Mucosa of rectum (tissue), 2 donors: ENCODE data around the gene XPO6.

ENCODE experiments used
- H3K27ac ChIP-seq, 2 donors: one replicate each; pipeline ENCODE4 v1.7.0; 2013; ENCODE audit warnings: inconsistent platforms in 2 of 2, low read depth in 2 of 2, low read length in 2 of 2
- H3K27me3 ChIP-seq, 2 donors: one replicate each; pipeline ENCODE4 v1.7.0; 2013; ENCODE audit warnings: low read length in 2 of 2; ENCODE audit not compliant: control insufficient read depth in 2 of 2, insufficient read depth in 2 of 2
- H3K36me3 ChIP-seq, 2 donors: one replicate each; pipeline ENCODE4 v1.7.0; 2013; ENCODE audit warnings: low read length in 2 of 2; ENCODE audit not compliant: control insufficient read depth in 2 of 2, insufficient read depth in 2 of 2
- H3K4me1 ChIP-seq, 2 donors: one replicate each; pipeline ENCODE4 v1.7.0; 2013; ENCODE audit warnings: low read length in 2 of 2, mild to moderate bottlenecking in 1 of 2; ENCODE audit not compliant: control insufficient read depth in 2 of 2, insufficient read depth in 2 of 2
- H3K4me3 ChIP-seq, 2 donors: one replicate each; pipeline ENCODE4 v1.7.0; 2013; ENCODE audit warnings: low read length in 2 of 2
- H3K9ac ChIP-seq, 2 donors: one replicate each; pipeline ENCODE4 v1.7.0; 2013; ENCODE audit warnings: low read length in 2 of 2, low read depth in 1 of 2, mild to moderate bottlenecking in 1 of 2
- H3K9me3 ChIP-seq, 2 donors: one replicate each; pipeline ENCODE4 v1.7.0; 2013; ENCODE audit warnings: low read length in 2 of 2; ENCODE audit not compliant: control insufficient read depth in 2 of 2
- donor health status: healthy.
- donor health status: Normal muscosa, but diverticular disease.

The XPO6 gene

DNA sequence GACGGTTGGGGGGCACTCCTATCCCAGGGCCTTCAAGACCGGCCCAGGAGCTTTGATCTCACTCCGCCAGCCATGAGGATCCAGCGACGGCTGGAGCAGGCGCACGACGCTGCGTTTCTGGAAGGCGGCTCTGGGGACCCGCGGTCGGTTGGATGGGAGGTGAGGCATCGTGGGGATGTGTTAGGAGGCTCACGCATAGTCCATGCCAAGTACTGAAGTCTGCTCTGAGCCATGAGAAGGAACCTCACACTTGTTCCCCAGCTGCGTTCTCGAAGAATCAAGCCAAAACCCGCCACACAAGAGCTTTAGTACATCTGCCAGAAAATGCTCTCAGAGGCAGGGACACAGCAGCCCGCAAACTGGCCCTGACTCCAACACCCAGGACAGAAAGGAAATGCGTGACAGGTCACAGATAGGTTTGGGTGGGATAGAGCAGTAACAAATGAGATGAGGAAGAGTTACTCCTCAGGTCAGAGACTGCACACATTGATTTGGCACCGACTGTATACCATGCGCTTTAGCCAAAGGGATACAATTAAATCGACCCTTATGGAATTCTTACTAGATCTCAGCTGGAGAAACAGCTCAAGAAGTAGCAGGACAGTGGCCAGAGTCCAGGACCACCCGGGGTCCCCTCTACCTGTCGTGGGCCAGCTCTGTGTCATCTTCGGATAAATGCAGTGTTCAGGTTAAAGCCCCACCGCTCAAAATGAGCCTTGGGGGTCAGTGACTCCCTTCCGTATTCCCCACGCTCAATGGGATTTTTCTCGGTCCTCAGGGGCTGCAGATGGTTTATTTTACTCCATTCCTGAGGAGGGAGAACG is 141.6 kb downstream of the XPO6 start:
- H3K4me1 ChIP-seq: no peaks in the 10 kb centered on the region
- no peaks in the 10 kb centered on the region for H3K9me3 ChIP-seq
- no peak overlapping the region for H3K4me3 ChIP-seq
- H3K36me3 ChIP-seq: no peaks in the 10 kb centered on the region
- no peak overlapping the region for H3K9ac ChIP-seq
- no peaks in the 10 kb centered on the region for H3K27me3 ChIP-seq
- H3K27ac ChIP-seq: no peak overlapping the region

- Histone ChIP-seq H3K27me3 (peaks cover 7 to 11% of the 10 kb centered on the region in 2 donors), H3K4me3 (no peak overlapping the region), H3K36me3 (no peaks in the 10 kb centered on the region), H3K9me3 (no peaks in the 10 kb centered on the region), H3K9ac (no peak overlapping the region), H3K4me1 (no peaks in the 10 kb centered on the region), H3K27ac (no peak overlapping the region)
These were observed 142.8 kb downstream of the XPO6 start for GRCh38 chr16:28068976-28069375.

- Histone ChIP-seq H3K27me3 (peaks cover 9 to 13% of the 10 kb centered on the region in 2 donors), H3K36me3 (no peaks in the 10 kb centered on the region), H3K27ac (no peak overlapping the region), H3K9ac (no peak overlapping the region), H3K9me3 (no peaks in the 10 kb centered on the region), H3K4me3 (no peak overlapping the region), H3K4me1 (no peaks in the 10 kb centered on the region)
These were observed 144.0 kb downstream of the XPO6 start for GRCh38 chr16:28067604-28068379.

DNA sequence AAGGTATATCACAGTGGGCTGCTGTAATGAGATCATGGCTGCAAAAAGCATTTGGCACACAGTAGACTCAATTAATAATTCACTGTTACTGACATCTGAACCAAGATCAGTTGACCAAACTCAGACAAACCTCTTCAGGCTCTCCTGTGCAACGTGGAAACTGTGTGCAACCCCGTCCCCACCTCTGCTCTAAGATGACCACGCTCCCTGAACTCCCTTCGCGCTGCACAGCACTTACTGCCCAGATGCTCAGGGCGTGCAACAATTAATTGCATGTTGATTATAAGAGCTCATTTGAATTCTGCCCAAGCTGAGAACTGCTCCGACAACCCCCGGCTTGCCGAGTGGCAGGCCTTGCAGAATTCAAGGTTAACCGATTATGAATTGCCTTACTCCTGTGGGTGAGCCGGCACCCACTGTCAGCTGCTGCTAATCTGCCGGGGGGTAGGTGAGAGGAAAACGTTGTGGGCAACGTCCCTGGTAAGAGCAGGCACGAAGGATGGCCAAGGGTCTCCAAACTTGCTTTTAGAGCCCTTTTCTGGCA is 147.0 kb downstream of the XPO6 start:
- H3K36me3 ChIP-seq: no peaks in the 10 kb centered on the region
- H3K27me3 ChIP-seq: peaks cover 19 to 22% of the 10 kb centered on the region in 2 donors
- no peaks in the 10 kb centered on the region for H3K4me1 ChIP-seq
- no peaks in the 10 kb centered on the region for H3K9me3 ChIP-seq
- no peak overlapping the region for H3K9ac ChIP-seq
- H3K27ac ChIP-seq: no peak overlapping the region
- no peak overlapping the region for H3K4me3 ChIP-seq

DNA sequence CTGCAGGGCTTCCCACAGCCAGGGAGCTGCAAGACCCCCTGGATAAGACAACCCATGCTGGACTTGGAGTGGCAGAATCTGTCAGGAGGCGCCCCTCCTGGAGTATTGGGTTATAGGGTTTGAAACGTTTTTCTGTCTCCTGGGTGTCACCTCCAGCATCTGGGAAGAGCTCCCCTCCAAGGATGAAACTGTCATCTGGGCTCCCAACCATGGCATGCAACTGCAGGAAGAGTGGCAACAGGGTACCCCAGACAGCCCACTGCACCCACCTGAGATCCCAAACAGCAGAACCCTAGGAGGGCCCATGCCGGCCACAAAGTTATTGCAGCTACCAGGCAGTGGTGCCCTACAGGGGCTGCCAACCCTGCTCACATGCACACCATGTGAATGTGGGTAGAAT is 147.6 kb downstream of the XPO6 start:
- Histone ChIP-seq H3K27ac (no peak overlapping the region), H3K9me3 (no peaks in the 10 kb centered on the region), H3K4me1 (no peaks in the 10 kb centered on the region), H3K27me3 (peaks cover 19 to 22% of the 10 kb centered on the region in 2 donors), H3K36me3 (no peaks in the 10 kb centered on the region), H3K9ac (no peak overlapping the region), H3K4me3 (no peak overlapping the region)

- no peak within 1 kb of the TSS for H3K9ac ChIP-seq
- H3K27ac ChIP-seq: no peak within 1 kb of the TSS
- H3K4me1 ChIP-seq: no peaks in the 10 kb centered on the region
- H3K27me3 ChIP-seq: peaks cover 21 to 22% of the 10 kb centered on the region in 2 donors
- no peaks in the 10 kb centered on the region for H3K9me3 ChIP-seq
- no peak within 1 kb of the TSS for H3K4me3 ChIP-seq
- no peaks in the 10 kb centered on the region for H3K36me3 ChIP-seq
These were observed 148.1 kb downstream of the XPO6 start, which contains the start of gene GSG1L for GRCh38 chr16:28063591-28064061. Gene GSG1L (minus strand): TSS chr16:28063714. CDS start chr16:28063424, 290 bp downstream.

- H3K4me3 ChIP-seq: no peak overlapping the region
- no peaks in the 10 kb centered on the region for H3K9me3 ChIP-seq
- no peaks in the 10 kb centered on the region for H3K4me1 ChIP-seq
- H3K27me3 ChIP-seq: peaks cover 21 to 22% of the 10 kb centered on the region in 2 donors
- H3K36me3 ChIP-seq: no peaks in the 10 kb centered on the region
- H3K9ac ChIP-seq: no peak overlapping the region
- no peak overlapping the region for H3K27ac ChIP-seq
These were observed 148.8 kb downstream of the XPO6 start for GRCh38 chr16:28062847-28063521.

GRCh38 chr16:28062261-28062846 is 149.4 kb downstream of the XPO6 start:
- Histone ChIP-seq H3K9me3 (no peaks in the 10 kb centered on the region), H3K9ac (no peak overlapping the region), H3K4me1 (no peaks in the 10 kb centered on the region), H3K27ac (no peak overlapping the region), H3K36me3 (no peaks in the 10 kb centered on the region), H3K4me3 (no peak overlapping the region), H3K27me3 (peaks cover 21 to 22% of the 10 kb centered on the region in 2 donors)

DNA sequence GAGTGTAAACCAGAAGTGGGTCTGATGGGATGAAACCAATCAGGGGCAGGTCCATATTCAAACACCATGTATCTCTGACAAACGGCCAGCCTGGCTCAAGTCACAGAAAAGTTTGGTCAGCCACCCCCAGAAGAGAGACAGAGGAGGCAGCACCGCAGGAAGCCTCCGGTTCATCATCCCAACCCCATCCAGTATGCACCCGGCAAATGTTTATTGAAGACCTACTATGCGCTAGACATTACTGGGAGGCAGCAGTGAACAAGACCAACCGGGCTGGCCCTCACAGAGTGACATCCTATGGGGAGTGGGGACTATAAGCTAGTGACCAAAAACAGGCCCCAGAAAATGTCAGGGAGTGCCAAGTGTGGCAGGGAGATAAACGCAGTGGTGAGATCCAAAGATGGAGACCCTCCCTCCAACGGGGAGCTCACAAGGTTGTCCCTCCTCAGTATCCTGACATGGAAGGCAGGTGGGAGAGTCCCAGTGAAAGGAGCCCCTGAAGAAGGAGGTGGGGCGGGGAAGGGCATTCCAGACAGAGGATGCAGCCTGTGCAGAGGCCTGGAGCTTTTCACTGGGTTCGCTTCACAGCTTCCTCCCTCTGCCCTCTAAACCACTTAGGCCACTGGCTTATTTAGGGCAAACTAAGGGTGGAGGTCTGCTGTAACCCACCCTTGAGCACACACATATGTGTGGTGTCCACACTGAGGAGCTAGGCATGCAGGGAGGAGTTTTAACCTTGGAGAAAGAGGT is 150.2 kb downstream of the XPO6 start:
- H3K27me3 ChIP-seq: peaks cover 21 to 22% of the 10 kb centered on the region in 2 donors
- H3K27ac ChIP-seq: no peak overlapping the region
- H3K4me3 ChIP-seq: no peak overlapping the region
- H3K9me3 ChIP-seq: no peaks in the 10 kb centered on the region
- no peaks in the 10 kb centered on the region for H3K36me3 ChIP-seq
- no peaks in the 10 kb centered on the region for H3K4me1 ChIP-seq
- no peak overlapping the region for H3K9ac ChIP-seq
